OCI-LY3 (cell line): Measurements from ENCODE around the gene OPCML.

Experiments
- CTCF ChIP-seq: fragments of 200-600, 300-600 bp; sonication (generic); IDR thresholded peaks from 2 replicates; pipeline ENCODE4 v1.5.1; 2014; ENCODE audit warnings: antibody characterized with exemption, low read length, low read depth
- EZH2phosphoT487 ChIP-seq: fragments of 200-600 bp; shearing (Covaris generic); IDR thresholded peaks from 2 replicates; pipeline ENCODE4 v1.6.1; 2018; ENCODE audit warnings: antibody characterized with exemption, mixed run types, low read depth

GRCh38 chr11:133166662-133167061 is 365.6 kb downstream of the OPCML start:
- TF ChIP-seq CTCF (no peak), EZH2phosphoT487 (no peak)
